Keratinocyte (primary cell): ENCODE results near the gene DIPK1B. TPM values are rescaled to one million over a fixed set of nuclear protein-coding genes. Genes with fewer than 3 reads are reported as not detected.
"Not testable (repeated sequence)": the region's sequence is repeated elsewhere in the genome, so short reads cannot be mapped to it uniquely, and the experiment has no call there.

Source experiments
- DNase-seq: peaks from one replicate; pipeline ENCODE4 v3.0.0-alpha.2; 2011; ENCODE audit warnings: low read depth, missing footprints, low spot score
- FAIRE-seq: peaks from 2 replicates; lab custom pipeline; 2011; peaks lifted over from hg19 to GRCh38; lab: Jason Lieb, UNC
- H2AFZ ChIP-seq: 2 replicates; pipeline ENCODE4 v1.6.0; 2012; ENCODE audit warnings: low read length, control low read depth, inconsistent platforms; ENCODE audit not compliant: control insufficient read depth
- H3K27ac ChIP-seq: 2 replicates; pipeline ENCODE4 v1.5.1; 2011; ENCODE audit warnings: low read length; ENCODE audit not compliant: control insufficient read depth, insufficient read depth
- H3K27me3 ChIP-seq: 3 replicates; pipeline ENCODE4 v1.6.0; 2011; ENCODE audit warnings: low read length; ENCODE audit not compliant: control insufficient read depth, insufficient read depth; ENCODE audit errors: extremely low read depth
- H3K36me3 ChIP-seq, 2 experiments: 2 replicates in 1 of 2; 3 replicates in 1 of 2; pipeline ENCODE4 v1.5.1; 2011; ENCODE audit warnings: low read length in 2 of 2, mild to moderate bottlenecking in 1 of 2; ENCODE audit not compliant: control insufficient read depth in 2 of 2, insufficient read depth in 2 of 2; ENCODE audit errors: extremely low read depth in 1 of 2
- H3K4me1 ChIP-seq: 3 replicates; pipeline ENCODE4 v1.5.1; 2011; ENCODE audit warnings: low read length; ENCODE audit not compliant: control insufficient read depth, insufficient read depth; ENCODE audit errors: extremely low read depth
- H3K4me2 ChIP-seq: 3 replicates; pipeline ENCODE4 v1.6.0; 2011; ENCODE audit warnings: low read depth, low read length; ENCODE audit not compliant: control insufficient read depth, insufficient read depth; ENCODE audit errors: extremely low read depth
- H3K4me3 ChIP-seq, 3 experiments: fragments of 200-600 bp in 1 of 3; sonication (generic) in 1 of 3; 2 replicates in 2 of 3; 3 replicates in 1 of 3; pipeline ENCODE4 v1.5.1; 2011 to 2016; ENCODE audit warnings: low read length in 3 of 3, mild to moderate bottlenecking in 3 of 3, control low read depth in 2 of 3, inconsistent platforms in 1 of 3, low read depth in 1 of 3, mixed read lengths in 1 of 3, mixed run types in 1 of 3, moderate library complexity in 1 of 3; ENCODE audit not compliant: control insufficient read depth in 2 of 3, insufficient read depth in 2 of 3; ENCODE audit errors: extremely low read depth in 1 of 3
- H3K79me2 ChIP-seq: 2 replicates; pipeline ENCODE4 v1.6.0; 2012; ENCODE audit warnings: low read length; ENCODE audit not compliant: control insufficient read depth, insufficient read depth
- H3K9ac ChIP-seq: 3 replicates; pipeline ENCODE4 v1.6.0; 2011; ENCODE audit warnings: low read length; ENCODE audit not compliant: control insufficient read depth, insufficient read depth; ENCODE audit errors: extremely low read depth
- H3K9me1 ChIP-seq: 3 replicates; pipeline ENCODE4 v1.6.0; 2011; ENCODE audit warnings: low read length; ENCODE audit not compliant: control insufficient read depth, insufficient read depth; ENCODE audit errors: extremely low read depth
- H3K9me3 ChIP-seq: 2 replicates; pipeline ENCODE4 v1.5.1; 2012; ENCODE audit warnings: low read depth, low read length; ENCODE audit not compliant: control insufficient read depth
- H4K20me1 ChIP-seq: 3 replicates; pipeline ENCODE4 v1.6.0; 2011; ENCODE audit warnings: low read length; ENCODE audit not compliant: control insufficient read depth, insufficient read depth; ENCODE audit errors: extremely low read depth
- CTCF ChIP-seq, 3 experiments: IDR thresholded peaks in 1 of 3; conservative IDR thresholded peaks in 1 of 3; optimal IDR thresholded peaks in 1 of 3; 2 replicates in 2 of 3; 3 replicates in 1 of 3; pipeline versions ENCODE3 to v1.5.1; 2011; ENCODE audit warnings: low read length in 3 of 3, mild to moderate bottlenecking in 3 of 3, moderate library complexity in 2 of 3, control low read depth in 1 of 3, inconsistent platforms in 1 of 3; ENCODE audit not compliant: insufficient read depth in 2 of 3; ENCODE audit errors: extremely low read depth in 1 of 3
- EZH2 ChIP-seq: IDR thresholded peaks from one replicate; pipeline ENCODE4 v1.6.1; 2012; ENCODE audit warnings: inconsistent platforms, mild to moderate bottlenecking, low read length, moderate library complexity
- dilution Hi-C: fragments of 300-500 bp; cut with MboI; formaldehyde crosslinking; loops from one replicate; pipeline ENCODE4 v1.7.0; 2020; ENCODE audit warnings: low sequenced_read_pairs; ENCODE audit not compliant: extremely low pct_ligation_motif_present
- polyA plus RNA-seq, 5 experiments: library from polyadenylated mRNA; depleted of rRNA in 3 of 5; stranded (reverse) in 3 of 5; stranded (forward) in 1 of 5; unstranded in 1 of 5; fragments of >200 nt; gene quantifications; 1 replicate in 1 of 5; 2 replicates in 3 of 5; 3 replicates in 1 of 5; pipeline versions ENCODE4 v1.2.1 to v1.2.3, GENCODE V29; 2011 to 2012; ENCODE audit warnings: missing spikeins in 2 of 5, low read depth in 1 of 5, low replicate concordance in 1 of 5

Gene DIPK1B
- polyA plus RNA-seq, 1 donor (not counting 4 experiments of a cell fraction or from before 2014, with no cell fraction given) = not detected

DNA sequence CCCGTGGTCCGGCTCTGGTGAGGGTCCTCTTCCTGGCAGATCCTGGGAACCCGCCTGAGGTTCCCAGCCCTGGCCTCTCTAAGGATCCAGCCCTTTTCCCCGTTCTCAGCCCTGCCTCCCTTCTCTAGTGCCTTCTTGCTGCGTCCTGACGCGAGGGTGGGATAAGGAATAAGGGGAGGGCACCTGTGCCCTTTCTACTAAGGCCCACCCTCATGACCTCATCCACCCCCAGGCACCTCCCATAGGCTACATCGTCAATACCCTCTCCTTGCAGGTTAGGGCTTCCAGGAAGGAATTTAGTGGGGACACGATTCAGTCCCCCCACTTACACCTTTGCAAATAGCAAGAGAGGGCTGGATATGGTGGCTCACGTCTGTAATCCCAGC, 10.7 kb upstream of the DIPK1B start:
- H3K36me3 ChIP-seq = no peaks in the 10 kb centered on the region
- H2AFZ ChIP-seq = no peak overlapping the region
- no peak for DNase-seq
- H3K27ac ChIP-seq = no peak overlapping the region
- H3K79me2 ChIP-seq = no peaks in the 10 kb centered on the region
- no peaks in the 10 kb centered on the region for H3K9me3 ChIP-seq
- H3K4me2 ChIP-seq = no peak overlapping the region
- H3K9me1 ChIP-seq = no peaks in the 10 kb centered on the region
- dilution Hi-C loops = no loop called here
- H3K27me3 ChIP-seq = peaks cover 13% of the 10 kb centered on the region
- TF ChIP-seq EZH2 (no peak), CTCF (optimal IDR thresholded peaks at IDR 0.05 in 1 of 3, IDR thresholded peaks at IDR 0.05 in 1 of 3, conservative IDR thresholded peaks at IDR 0.05 in 1 of 3; ENCODE audit: extremely low read depth in 1 of 3, insufficient read depth in 2 of 3, low read length in 3 of 3) (no peak)
- FAIRE-seq = no peak
- H3K4me1 ChIP-seq = no peaks in the 10 kb centered on the region
- no peak overlapping the region for H3K4me3 ChIP-seq
- no peak overlapping the region for H3K9ac ChIP-seq
- H4K20me1 ChIP-seq = no peaks in the 10 kb centered on the region

DNA sequence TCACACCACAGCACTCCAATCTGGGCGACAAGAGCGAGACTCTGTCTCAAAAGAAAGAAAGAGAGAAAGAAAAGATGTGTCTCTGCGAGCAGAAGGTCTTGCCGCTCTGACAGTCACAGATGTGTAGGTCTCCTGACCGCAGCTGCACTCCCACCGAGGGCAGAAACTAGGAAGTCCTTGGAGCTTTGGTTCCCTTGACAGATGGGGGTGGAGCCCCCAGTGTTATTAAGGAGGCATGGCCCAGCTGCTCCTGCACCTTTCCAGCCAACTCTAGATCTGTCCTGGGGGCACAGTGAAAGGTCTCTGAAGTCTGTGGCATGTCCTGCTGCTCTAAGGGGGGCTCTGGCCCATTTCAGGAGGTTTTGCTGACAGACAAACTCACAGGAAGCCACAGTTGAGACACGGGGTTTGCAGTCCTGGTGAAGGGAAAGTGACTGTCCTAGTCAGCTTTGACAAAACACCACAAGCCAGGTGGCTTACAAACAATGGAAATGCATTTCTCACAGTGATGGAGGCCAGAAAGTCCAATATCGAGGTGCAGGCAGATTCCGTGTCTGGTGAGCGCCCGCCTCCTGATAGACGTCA, 9.0 kb upstream of the DIPK1B start:
- Histone ChIP-seq H3K27me3 (peaks cover 18% of the 10 kb centered on the region), H2AFZ (no peak overlapping the region), H3K9me1 (no peaks in the 10 kb centered on the region), H3K9ac (no peak overlapping the region), H3K36me3 (no peaks in the 10 kb centered on the region), H3K4me1 (no peaks in the 10 kb centered on the region), H4K20me1 (no peaks in the 10 kb centered on the region), H3K27ac (no peak overlapping the region), H3K9me3 (no peaks in the 10 kb centered on the region), H3K79me2 (no peaks in the 10 kb centered on the region), H3K4me3 (no peak overlapping the region), H3K4me2 (no peak overlapping the region)
- DNase-seq = no peak
- dilution Hi-C loops = no loop called here
- no peak for TF ChIP-seq EZH2
- TF ChIP-seq CTCF (optimal IDR thresholded peaks at IDR 0.05 in 1 of 3, IDR thresholded peaks at IDR 0.05 in 1 of 3, conservative IDR thresholded peaks at IDR 0.05 in 1 of 3; ENCODE audit: extremely low read depth in 1 of 3, insufficient read depth in 2 of 3, low read length in 3 of 3) = no peak
- no peak for FAIRE-seq

DNA sequence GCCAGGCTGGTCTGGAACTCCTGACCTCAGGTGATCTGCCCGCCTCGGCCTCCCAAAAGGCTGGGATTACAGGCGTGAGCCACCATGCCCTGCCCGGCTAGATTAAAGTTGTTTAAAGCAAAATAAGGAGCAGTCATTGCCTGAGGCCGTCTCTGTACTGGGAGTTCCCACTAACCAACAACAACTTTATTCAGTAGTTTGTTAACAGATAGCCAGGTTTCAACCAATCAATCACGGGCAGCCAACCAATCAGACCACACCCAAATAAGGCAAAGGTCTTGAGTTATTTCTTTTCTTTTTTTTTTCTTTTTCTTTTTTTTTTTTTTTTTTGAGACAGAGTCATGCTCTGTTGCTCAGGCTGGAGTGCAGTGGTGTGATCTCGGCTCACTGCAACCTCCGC, 7.6 kb upstream of the DIPK1B start:
- H3K9me1 ChIP-seq, DNase-seq, FAIRE-seq, H3K79me2 ChIP-seq, H3K4me3 ChIP-seq, H3K4me2 ChIP-seq, dilution Hi-C loops, H3K27ac ChIP-seq, H3K4me1 ChIP-seq, H3K9me3 ChIP-seq, H3K9ac ChIP-seq, H4K20me1 ChIP-seq, H2AFZ ChIP-seq, H3K36me3 ChIP-seq: not testable (repeated sequence)
- H3K27me3 ChIP-seq = peaks cover 18% of the 10 kb centered on the region
